ENCODE results near the gene SCAF11. TPM values are rescaled to one million over a fixed set of nuclear protein-coding genes. Genes with fewer than 3 reads are reported as not detected.

SCAF11 gene
- total and polyA plus RNA-seq, 8 donors: 88.4 to 142 (median 129) TPM

- Histone ChIP-seq H3K36me3 (peaks cover 0 to 20% of the 10 kb centered on the region in 2 donors), H3K4me1 (peaks cover 3 to 4% of the 10 kb centered on the region in 2 donors), H3K9me3 (no peaks in the 10 kb centered on the region), H3K27me3 (no peaks in the 10 kb centered on the region), H3K27ac (no peak overlapping the region), H3K4me3 (no peak overlapping the region)
- TF ChIP-seq CTCF (IDR thresholded peaks at IDR 0.05): no peak
- ATAC-seq (no peak), DNase-seq (no peak)
- intact Hi-C loops (cut with DNase I): no loop called here
Measured at GRCh38 chr12:45959025-45959424, 31.3 kb downstream of the SCAF11 start.

- TF ChIP-seq CTCF (IDR thresholded peaks at IDR 0.05): no peak
- no peaks in the 10 kb centered on the region for H3K27me3 ChIP-seq
- no peaks in the 10 kb centered on the region for H3K9me3 ChIP-seq
- peaks cover 0 to 50% of the 10 kb centered on the region in 2 donors for H3K36me3 ChIP-seq
- no peak overlapping the region for H3K27ac ChIP-seq
- no peak overlapping the region for H3K4me3 ChIP-seq
- H3K4me1 ChIP-seq: no peaks in the 10 kb centered on the region
- no peak for ATAC-seq
- intact Hi-C loops (cut with DNase I): no loop called here
- DNase-seq: no peak
Measured at GRCh38 chr12:45948546-45948945, 41.8 kb downstream of the SCAF11 start.

GRCh38 chr12:45946435-45946834 lies 43.9 kb downstream of the SCAF11 start:
- no peaks in the 10 kb centered on the region for H3K27me3 ChIP-seq
- no peak overlapping the region for H3K27ac ChIP-seq
- intact Hi-C loops (cut with DNase I): no loop called here
- no peak overlapping the region for H3K4me3 ChIP-seq
- no peaks in the 10 kb centered on the region for H3K9me3 ChIP-seq
- no peak for ATAC-seq
- no peak for DNase-seq
- H3K36me3 ChIP-seq: peaks cover 0 to 67% of the 10 kb centered on the region in 2 donors
- H3K4me1 ChIP-seq: no peaks in the 10 kb centered on the region
- TF ChIP-seq CTCF (IDR thresholded peaks at IDR 0.05): no peak

GRCh38 chr12:45944771-45945170 lies 45.6 kb downstream of the SCAF11 start:
- ATAC-seq (no peak), DNase-seq (no peak)
- no peaks in the 10 kb centered on the region for H3K4me1 ChIP-seq
- H3K9me3 ChIP-seq: no peaks in the 10 kb centered on the region
- H3K4me3 ChIP-seq: no peak overlapping the region
- intact Hi-C loops (cut with DNase I): no loop called here
- H3K27ac ChIP-seq: no peak overlapping the region
- no peak for TF ChIP-seq CTCF (IDR thresholded peaks at IDR 0.05)
- H3K36me3 ChIP-seq: peaks cover 0 to 78% of the 10 kb centered on the region in 2 donors
- H3K27me3 ChIP-seq: no peaks in the 10 kb centered on the region

- intact Hi-C loops (cut with DNase I): no loop called here
- Histone ChIP-seq H3K4me1 (no peaks in the 10 kb centered on the region), H3K9me3 (no peaks in the 10 kb centered on the region), H3K27me3 (no peaks in the 10 kb centered on the region), H3K4me3 (no peak overlapping the region), H3K27ac (no peak overlapping the region), H3K36me3 (peaks cover 0 to 49% of the 10 kb centered on the region in 2 donors)
- DNase-seq: no peak
- no peak for TF ChIP-seq CTCF (IDR thresholded peaks at IDR 0.05)
- no peak for ATAC-seq
Measured at GRCh38 chr12:45939759-45940158, 50.6 kb downstream of the SCAF11 start.

Measured in left lung (tissue), 10 donors.